HG02943 (cell line): ENCODE measurements around the gene SPHKAP.
"Not testable (repeated sequence)": the region's sequence is repeated elsewhere in the genome, so short reads cannot be mapped to it uniquely, and the experiment has no call there.

Experiments
- ATAC-seq: cut with Tn5 transposase; IDR thresholded peaks from one replicate; pipeline ENCODE4 v1.9.1; 2021; ENCODE audit warnings: mild to moderate bottlenecking, low read depth, moderate library complexity; ENCODE audit not compliant: unreplicated experiment

The SPHKAP gene

GRCh38 chr2:228104215-228104614 is 77.3 kb downstream of the SPHKAP start:
- ATAC-seq = no peak

GRCh38 chr2:228103379-228103778 is 78.1 kb downstream of the SPHKAP start:
- ATAC-seq = no peak

GRCh38 chr2:228102949-228103348 is 78.5 kb downstream of the SPHKAP start:
- ATAC-seq = no peak

GRCh38 chr2:228094377-228094921 is 87.0 kb downstream of the SPHKAP start:
- ATAC-seq = no peak

GRCh38 chr2:228092056-228092455 is 89.4 kb downstream of the SPHKAP start:
- no peak for ATAC-seq

GRCh38 chr2:228086561-228086960 is 94.9 kb downstream of the SPHKAP start:
- no peak for ATAC-seq

- ATAC-seq = no peak
Observed at GRCh38 chr2:228084717-228085116, 96.8 kb downstream of the SPHKAP start.

GRCh38 chr2:228083131-228083530 is 98.4 kb downstream of the SPHKAP start:
- ATAC-seq = no peak

- ATAC-seq = no peak
Observed at GRCh38 chr2:228082571-228082970, 98.9 kb downstream of the SPHKAP start.

GRCh38 chr2:228079194-228079593 is 102.3 kb downstream of the SPHKAP start:
- no peak for ATAC-seq

GRCh38 chr2:228076695-228077094 is 104.8 kb downstream of the SPHKAP start:
- ATAC-seq = not testable (repeated sequence)

GRCh38 chr2:228072669-228073068 is 108.8 kb downstream of the SPHKAP start:
- ATAC-seq = no peak

GRCh38 chr2:228067309-228067708 is 114.2 kb downstream of the SPHKAP start:
- no peak for ATAC-seq

GRCh38 chr2:228066126-228066798 is 115.2 kb downstream of the SPHKAP start:
- ATAC-seq = no peak

GRCh38 chr2:228065686-228066085 is 115.8 kb downstream of the SPHKAP start:
- no peak for ATAC-seq

- ATAC-seq = no peak
Observed at GRCh38 chr2:228064796-228065315, 116.6 kb downstream of the SPHKAP start.

GRCh38 chr2:228064024-228064423 is 117.5 kb downstream of the SPHKAP start:
- ATAC-seq = no peak

- ATAC-seq = no peak
Observed at GRCh38 chr2:228063558-228063957, 117.9 kb downstream of the SPHKAP start.

- no peak for ATAC-seq
Observed at GRCh38 chr2:228059735-228060134, 121.8 kb downstream of the SPHKAP start.

- no peak for ATAC-seq
Observed at GRCh38 chr2:228056293-228057097, 125.0 kb downstream of the SPHKAP start.

GRCh38 chr2:228048838-228049490 is 132.5 kb downstream of the SPHKAP start:
- no peak for ATAC-seq
